K562 (cell line): Measurements from ENCODE around the gene FPR1. TPM values are rescaled to one million over a fixed set of nuclear protein-coding genes. Genes with fewer than 3 reads are reported as not detected.

ENCODE experiments used
- ATAC-seq: fragments of 200-7000 bp; cut with Tn5 transposase; 3 replicates; pipeline ENCODE4 v1.9.1; 2020; ENCODE audit warnings: moderate library complexity
- BruUV-seq: library from RNA; stranded (reverse); fragments of 400-500 nt; replicated peaks from 2 replicates; lab custom pipeline; 2021; lab: Mats Ljungman, UMichigan
- CTCF ChIA-PET: fragments of 300-600 bp; formaldehyde crosslinking; extraction: SDS; loops from one replicate; lab custom pipeline; 2021; ENCODE audit warnings: low intra/inter-chr PET ratio; lab: Yijun Ruan, JAX
- POLR2A ChIA-PET: fragments of 300-600, 350-650 bp; sonication (Branson Sonifier 250); formaldehyde crosslinking; extraction: SDS; loops from one replicate; lab custom pipeline; 2021; ENCODE audit warnings: antibody characterized with exemption, inconsistent platforms; lab: Yijun Ruan, JAX
- DNase-seq, 4 experiments: peaks; one replicate each; pipeline versions ENCODE4 v3.0.0 to v3.0.0-alpha.2; 2011 to 2018; ENCODE audit warnings: low spot score in 3 of 4, mixed read lengths in 3 of 4; ENCODE audit errors: extremely low read depth in 1 of 4
- FAIRE-seq: peaks from 2 replicates; lab custom pipeline; 2011; peaks lifted over from hg19 to GRCh38; lab: Jason Lieb, UNC
- H2AFZ ChIP-seq: 2 replicates; pipeline ENCODE4 v1.6.0; 2011; ENCODE audit warnings: low read depth, low read length, control low read depth, inconsistent platforms
- H3K27ac ChIP-seq: fragments of 200-600 bp; 3 replicates; pipeline ENCODE4 v1.8.0; 2011; ENCODE audit warnings: low read depth, mild to moderate bottlenecking, control low read depth, inconsistent platforms, low read length, moderate library complexity, mixed read lengths; ENCODE audit errors: extremely low read depth
- H3K27me3 ChIP-seq, 2 experiments: fragments of 300-600 bp in 1 of 2; 2 replicates in 1 of 2; 3 replicates in 1 of 2; pipeline versions ENCODE4 v1.6.0 to v1.8.0; 2011; ENCODE audit warnings: inconsistent platforms in 2 of 2, low read length in 2 of 2, mild to moderate bottlenecking in 1 of 2, mixed read lengths in 1 of 2, moderate library complexity in 1 of 2; ENCODE audit not compliant: control insufficient read depth in 2 of 2, insufficient read depth in 2 of 2
- H3K36me3 ChIP-seq: fragments of 300-600 bp; 3 replicates; pipeline ENCODE4 v1.8.0; 2011; ENCODE audit warnings: mild to moderate bottlenecking, low read length, inconsistent platforms; ENCODE audit not compliant: control insufficient read depth, insufficient read depth
- H3K4me1 ChIP-seq, 2 experiments: fragments of 200-600 bp in 1 of 2; replicated peaks in 1 of 2; 2 replicates in 1 of 2; 3 replicates in 1 of 2; pipeline versions ENCODE4 v1.5.1 to v1.8.0; 2011; ENCODE audit warnings: inconsistent platforms in 2 of 2, low read length in 2 of 2, mild to moderate bottlenecking in 1 of 2, mixed read lengths in 1 of 2, moderate library complexity in 1 of 2; ENCODE audit not compliant: control insufficient read depth in 2 of 2, insufficient read depth in 2 of 2
- H3K4me2 ChIP-seq: 2 replicates; pipeline ENCODE4 v1.6.1; 2011; ENCODE audit warnings: low read length, control low read depth, inconsistent platforms, mixed read lengths; ENCODE audit not compliant: insufficient read depth
- H3K4me3 ChIP-seq: fragments of 200-600 bp; sonication (generic), shearing (Covaris generic); 2 replicates; pipeline ENCODE4 v1.5.1; 2016; ENCODE audit warnings: control low read depth, inconsistent platforms
- H3K79me2 ChIP-seq: fragments of 200-600 bp; 3 replicates; pipeline ENCODE4 v1.8.0; 2011; ENCODE audit warnings: low read length, inconsistent platforms; ENCODE audit not compliant: control insufficient read depth, insufficient read depth
- H3K9ac ChIP-seq, 2 experiments: 2 replicates each; pipeline versions ENCODE4 v1.6.0 to v1.6.1; 2011; ENCODE audit warnings: low read depth in 2 of 2, low read length in 2 of 2, control low read depth in 1 of 2, inconsistent platforms in 1 of 2, mild to moderate bottlenecking in 1 of 2, mixed read lengths in 1 of 2; ENCODE audit not compliant: insufficient read depth in 1 of 2
- H3K9me1 ChIP-seq: one replicate; pipeline ENCODE4 v1.6.0; 2011; ENCODE audit warnings: inconsistent platforms, mild to moderate bottlenecking, low read length, moderate library complexity; ENCODE audit not compliant: control insufficient read depth, insufficient read depth
- H3K9me3 ChIP-seq: replicated peaks from 2 replicates; pipeline ENCODE4 v1.5.1; 2011; ENCODE audit warnings: low read depth, low read length, inconsistent platforms; ENCODE audit not compliant: control insufficient read depth, insufficient read depth
- H4K20me1 ChIP-seq: replicated peaks from 2 replicates; pipeline ENCODE4 v1.6.1; 2011; ENCODE audit warnings: low read length, inconsistent platforms, mixed read lengths; ENCODE audit not compliant: control insufficient read depth, insufficient read depth
- BDP1 ChIP-seq: IDR thresholded peaks from 3 replicates; pipeline ENCODE4 v1.6.1; 2011; ENCODE audit not compliant: insufficient read length, insufficient read depth
- DPF2 ChIP-seq: fragments of 450-650 bp; IDR thresholded peaks from 2 replicates; pipeline ENCODE4 v1.6.1; 2016
- HDAC8 ChIP-seq: fragments of 450-650 bp; IDR thresholded peaks from 2 replicates; pipeline ENCODE4 v1.6.1; 2016; ENCODE audit warnings: mild to moderate bottlenecking, missing genetic modification characterization, moderate library complexity, missing compliant biosample characterization
- MTA1 ChIP-seq: fragments of 450-650 bp; IDR thresholded peaks from 2 replicates; pipeline ENCODE4 v1.6.1; 2017; ENCODE audit warnings: borderline replicate concordance
- MTA3 ChIP-seq: fragments of 450-650 bp; formaldehyde crosslinking; IDR thresholded peaks from 2 replicates; pipeline ENCODE4 v1.6.1; 2017; ENCODE audit warnings: mild to moderate bottlenecking, borderline replicate concordance
- NCOA2 ChIP-seq, 2 experiments: fragments of 450-650 bp; IDR thresholded peaks; 2 replicates each; pipeline ENCODE4 v1.6.1; 2018; ENCODE audit warnings: mild to moderate bottlenecking in 2 of 2, moderate library complexity in 1 of 2; ENCODE audit not compliant: partially characterized antibody in 2 of 2
- NR2C1 ChIP-seq, 2 experiments: fragments of 450-650 bp; IDR thresholded peaks; 2 replicates each; pipeline ENCODE4 v1.6.1; 2017; ENCODE audit warnings: mild to moderate bottlenecking in 2 of 2, antibody characterized with exemption in 1 of 2, inconsistent platforms in 1 of 2, missing compliant biosample characterization in 1 of 2, missing genetic modification characterization in 1 of 2
- NRF1 ChIP-seq, 2 experiments: fragments of 450-650 bp; IDR thresholded peaks in 1 of 2; conservative IDR thresholded peaks in 1 of 2; 2 replicates each; pipeline ENCODE4 v1.6.1; 2014; ENCODE audit warnings: mild to moderate bottlenecking in 2 of 2
- SMAD3 ChIP-seq: fragments of 450-650 bp; formaldehyde crosslinking; conservative IDR thresholded peaks from 2 replicates; pipeline ENCODE4 v1.4.0; 2020; ENCODE audit warnings: mild to moderate bottlenecking
- SMARCC2 ChIP-seq: fragments of 450-650 bp; IDR thresholded peaks from 2 replicates; pipeline ENCODE4 v1.6.1; 2017; ENCODE audit warnings: antibody characterized with exemption, moderate library complexity, mild to moderate bottlenecking, low read depth
- ZNF12 ChIP-seq: sonication (generic); formaldehyde crosslinking; IDR thresholded peaks from 2 replicates; pipeline ENCODE4 v1.4.0; 2020; ENCODE audit warnings: mild to moderate bottlenecking, missing genetic modification reagents
- ZNF76 ChIP-seq: fragments of 250-450 bp; sonication (Bioruptor Pico); IDR thresholded peaks from 2 replicates; pipeline ENCODE4 v1.4.0; 2020; ENCODE audit warnings: mild to moderate bottlenecking, moderate library complexity, borderline replicate concordance
- WGBS: fragments of 100-300 bp; shearing (Covaris generic); methylation state at CpG from one replicate; pipeline ENCODE4 v1.1.6; 2016; ENCODE audit warnings: low coverage, mixed read lengths; ENCODE audit not compliant: insufficient coverage; ENCODE audit errors: missing lambda C conversion rate; 5-methylcytosine and 5-hydroxymethylcytosine counted together
- in situ Hi-C: fragments of 300-500 bp; cut with MboI; formaldehyde crosslinking; loops from 4 replicates; pipeline ENCODE4 v1.15.0; 2018; ENCODE audit warnings: inconsistent platforms, mixed read lengths
- intact Hi-C: fragments of 100-400 bp; cut with micrococcal nuclease; formaldehyde crosslinking; loops from 2 replicates; pipeline ENCODE4 v1.14.2; 2022
- polyA plus RNA-seq, 8 experiments: library from polyadenylated mRNA; depleted of rRNA in 4 of 8; stranded (reverse) in 5 of 8; unstranded in 3 of 8; fragments of >200 nt; fragmentation: Nextera tagmentation in 2 of 8; fragmentation: Illumina TruSeq in 1 of 8; extraction: Ambion mirVana in 2 of 8; extraction: Trizol in 1 of 8; gene quantifications; 2 replicates each; pipeline versions ENCODE4 v1.2.1 to v1.2.3, GENCODE V29; 2011 to 2014; ENCODE audit warnings: inconsistent platforms in 1 of 8, missing spikeins in 1 of 8
- total RNA-seq, 7 experiments: library from RNA; depleted of rRNA in 6 of 7; stranded (reverse); fragments of >200 nt in 6 of 7; fragmentation: Illumina TruSeq in 2 of 7; extraction: Trizol in 2 of 7; gene quantifications; 2 replicates each; pipeline versions ENCODE4 v1.2.1 to v1.2.3, GENCODE V29; 2011 to 2021; ENCODE audit warnings: low replicate concordance in 1 of 7
- TF ChIP-seq, protein P1 (sequence below): sonication (generic); formaldehyde crosslinking; IDR thresholded peaks from 2 replicates; pipeline ENCODE4 v1.8.1; 2023; ENCODE audit warnings: missing genetic modification reagents, mild to moderate bottlenecking, borderline replicate concordance
- TF ChIP-seq, protein P2 (sequence below): sonication (generic); formaldehyde crosslinking; IDR thresholded peaks from 2 replicates; pipeline ENCODE4 v1.8.0; 2022; ENCODE audit warnings: mild to moderate bottlenecking, missing genetic modification reagents

FPR1 gene
- total and polyA plus RNA-seq, 9 of the 15 experiments (the other 6 are each of a cell fraction or from before 2014, with no cell fraction given) = 0.06 to 0.25 (median 0.14) TPM; not detected in 4

- TF ChIP-seq NCOA2 (IDR thresholded peaks at IDR 0.05; ENCODE audit: partially characterized antibody in 2 of 2) (no peak), SMAD3 (no peak), SMARCC2 (no peak), NRF1 (conservative IDR thresholded peaks at IDR 0.05 in 1 of 2, IDR thresholded peaks at IDR 0.05 in 1 of 2) (no peak), HDAC8 (tag) (no peak), BDP1 (no peak), MTA1 (no peak), ZNF12 (CRISPR knock-in tag) (no peak), DPF2 (no peak), ZNF76 (CRISPR knock-in tag) (no peak), MTA3 (no peak), NR2C1 (IDR thresholded peaks at IDR 0.05) (no peak), NR2C1 (tag; IDR thresholded peaks at IDR 0.05) (no peak)
- TF ChIP-seq, protein P1, sequence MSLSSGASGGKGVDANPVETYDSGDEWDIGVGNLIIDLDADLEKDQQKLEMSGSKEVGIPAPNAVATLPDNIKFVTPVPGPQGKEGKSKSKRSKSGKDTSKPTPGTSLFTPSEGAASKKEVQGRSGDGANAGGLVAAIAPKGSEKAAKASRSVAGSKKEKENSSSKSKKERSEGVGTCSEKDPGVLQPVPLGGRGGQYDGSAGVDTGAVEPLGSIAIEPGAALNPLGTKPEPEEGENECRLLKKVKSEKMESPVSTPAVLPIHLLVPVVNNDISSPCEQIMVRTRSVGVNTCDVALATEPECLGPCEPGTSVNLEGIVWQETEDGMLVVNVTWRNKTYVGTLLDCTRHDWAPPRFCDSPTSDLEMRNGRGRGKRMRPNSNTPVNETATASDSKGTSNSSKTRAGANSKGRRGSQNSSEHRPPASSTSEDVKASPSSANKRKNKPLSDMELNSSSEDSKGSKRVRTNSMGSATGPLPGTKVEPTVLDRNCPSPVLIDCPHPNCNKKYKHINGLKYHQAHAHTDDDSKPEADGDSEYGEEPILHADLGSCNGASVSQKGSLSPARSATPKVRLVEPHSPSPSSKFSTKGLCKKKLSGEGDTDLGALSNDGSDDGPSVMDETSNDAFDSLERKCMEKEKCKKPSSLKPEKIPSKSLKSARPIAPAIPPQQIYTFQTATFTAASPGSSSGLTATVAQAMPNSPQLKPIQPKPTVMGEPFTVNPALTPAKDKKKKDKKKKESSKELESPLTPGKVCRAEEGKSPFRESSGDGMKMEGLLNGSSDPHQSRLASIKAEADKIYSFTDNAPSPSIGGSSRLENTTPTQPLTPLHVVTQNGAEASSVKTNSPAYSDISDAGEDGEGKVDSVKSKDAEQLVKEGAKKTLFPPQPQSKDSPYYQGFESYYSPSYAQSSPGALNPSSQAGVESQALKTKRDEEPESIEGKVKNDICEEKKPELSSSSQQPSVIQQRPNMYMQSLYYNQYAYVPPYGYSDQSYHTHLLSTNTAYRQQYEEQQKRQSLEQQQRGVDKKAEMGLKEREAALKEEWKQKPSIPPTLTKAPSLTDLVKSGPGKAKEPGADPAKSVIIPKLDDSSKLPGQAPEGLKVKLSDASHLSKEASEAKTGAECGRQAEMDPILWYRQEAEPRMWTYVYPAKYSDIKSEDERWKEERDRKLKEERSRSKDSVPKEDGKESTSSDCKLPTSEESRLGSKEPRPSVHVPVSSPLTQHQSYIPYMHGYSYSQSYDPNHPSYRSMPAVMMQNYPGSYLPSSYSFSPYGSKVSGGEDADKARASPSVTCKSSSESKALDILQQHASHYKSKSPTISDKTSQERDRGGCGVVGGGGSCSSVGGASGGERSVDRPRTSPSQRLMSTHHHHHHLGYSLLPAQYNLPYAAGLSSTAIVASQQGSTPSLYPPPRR = no peak
- TF ChIP-seq, protein P2, sequence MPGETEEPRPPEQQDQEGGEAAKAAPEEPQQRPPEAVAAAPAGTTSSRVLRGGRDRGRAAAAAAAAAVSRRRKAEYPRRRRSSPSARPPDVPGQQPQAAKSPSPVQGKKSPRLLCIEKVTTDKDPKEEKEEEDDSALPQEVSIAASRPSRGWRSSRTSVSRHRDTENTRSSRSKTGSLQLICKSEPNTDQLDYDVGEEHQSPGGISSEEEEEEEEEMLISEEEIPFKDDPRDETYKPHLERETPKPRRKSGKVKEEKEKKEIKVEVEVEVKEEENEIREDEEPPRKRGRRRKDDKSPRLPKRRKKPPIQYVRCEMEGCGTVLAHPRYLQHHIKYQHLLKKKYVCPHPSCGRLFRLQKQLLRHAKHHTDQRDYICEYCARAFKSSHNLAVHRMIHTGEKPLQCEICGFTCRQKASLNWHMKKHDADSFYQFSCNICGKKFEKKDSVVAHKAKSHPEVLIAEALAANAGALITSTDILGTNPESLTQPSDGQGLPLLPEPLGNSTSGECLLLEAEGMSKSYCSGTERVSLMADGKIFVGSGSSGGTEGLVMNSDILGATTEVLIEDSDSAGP = no peak
- intact Hi-C loops = no loop called here
- H3K4me3 ChIP-seq = no peak overlapping the region
- FAIRE-seq = no peak
- no peaks in the 10 kb centered on the region; a peak in 1 of 5 replicates for H3K27me3 ChIP-seq
- 39% methylated on average over 6 of the region's 6 CpGs for WGBS
- H2AFZ ChIP-seq = no peak overlapping the region
- no peak for ATAC-seq
- ChIA-PET CTCF (no interaction called here), POLR2A (interaction anchor here (0.7 to 1.8 kb wide), 4 partner anchors 11 to 86 kb away, joined by 3 to 4 read pairs (median 3); no protein-coding TSS in a partner anchor)
- no peaks in the 10 kb centered on the region for H3K9me3 ChIP-seq
- H3K27ac ChIP-seq = no peak overlapping the region
- H3K9me1 ChIP-seq = no peaks in the 10 kb centered on the region
- H3K4me1 ChIP-seq = peaks cover 6 to 14% of the 10 kb centered on the region in 2 experiments; a peak in 4 of 5 replicates
- H3K9ac ChIP-seq = no peak overlapping the region
- H4K20me1 ChIP-seq = no peaks in the 10 kb centered on the region
- in situ Hi-C loops = no loop called here
- H3K36me3 ChIP-seq = peaks cover 20% of the 10 kb centered on the region; the same call in 2 of the 3 replicates
- no peak overlapping the region for H3K4me2 ChIP-seq
- no TSS peak for BruUV-seq
- H3K79me2 ChIP-seq = peaks cover 12% of the 10 kb centered on the region
- no peak for DNase-seq
Measured at GRCh38 chr19:51709575-51709974, 42.1 kb downstream of the FPR1 start.
